ENCODE data around the gene KLHL29. TPM values are rescaled to one million over a fixed set of nuclear protein-coding genes. Genes with fewer than 3 reads are reported as not detected.
A peak's percentile ranks its signal among the peaks of the same experiment; 100 is the strongest.

Gene KLHL29
- total RNA-seq, 6 experiments from 2014 or later = 1.2 to 10.2 (median 6.4) TPM

GRCh38 chr2:23615216-23616020 lies 230.4 kb downstream of the KLHL29 start:
- Histone ChIP-seq H3K4me1 (no peaks in the 10 kb centered on the region), H3K9me3 (peaks cover 0 to 6% (median 0%) of the 10 kb centered on the region in 4 donors), H3K27me3 (no peaks in the 10 kb centered on the region), H3K36me3 (no peaks in the 10 kb centered on the region), H3K4me3 (no peak overlapping the region), H3K27ac (no peak overlapping the region)
- ATAC-seq (no peak), DNase-seq (peak in 1 of 3 donors; percentile 32)
- 59% methylated on average over 2 of the region's 20 CpGs for WGBS (ENCODE audit: insufficient coverage, low coverage, low lambda C conversion rate, missing lambda C conversion rate)
- intact Hi-C loops (cut with DNase I) = no loop called here
- TF ChIP-seq POLR2A (IDR thresholded peaks at IDR 0.05) = no peak

- peaks cover 0 to 6% (median 0%) of the 10 kb centered on the region in 4 donors for H3K9me3 ChIP-seq
- H3K4me1 ChIP-seq = no peaks in the 10 kb centered on the region
- H3K4me3 ChIP-seq = no peak overlapping the region
- H3K27ac ChIP-seq = no peak overlapping the region
- TF ChIP-seq CTCF (IDR thresholded peaks at IDR 0.05) = no peak
- TF ChIP-seq POLR2A (IDR thresholded peaks at IDR 0.05) = no peak
- WGBS (ENCODE audit: insufficient coverage, low coverage, low lambda C conversion rate, missing lambda C conversion rate) = 88% methylated on average over 9 of the region's 15 CpGs
- intact Hi-C loops (cut with DNase I) = no loop called here
- no peaks in the 10 kb centered on the region for H3K36me3 ChIP-seq
- peak in 1 of 3 donors; percentile 40 for DNase-seq
- no peak for ATAC-seq
- no peaks in the 10 kb centered on the region for H3K27me3 ChIP-seq
These were observed 231.7 kb downstream of the KLHL29 start for GRCh38 chr2:23616630-23617029.

- no peaks in the 10 kb centered on the region for H3K27me3 ChIP-seq
- ATAC-seq (peak in 1 of 4 donors; percentile 35), DNase-seq (peak in 1 of 3 donors; percentile 35)
- no peak overlapping the region for H3K27ac ChIP-seq
- H3K36me3 ChIP-seq = no peaks in the 10 kb centered on the region
- intact Hi-C loops (cut with DNase I) = no loop called here
- no peaks in the 10 kb centered on the region for H3K4me1 ChIP-seq
- TF ChIP-seq CTCF (IDR thresholded peaks at IDR 0.05) (peak in 1 of 4 donors; percentile 4), POLR2A (IDR thresholded peaks at IDR 0.05) (no peak)
- 53% methylated on average over 10 of the region's 16 CpGs for WGBS (ENCODE audit: insufficient coverage, low coverage, low lambda C conversion rate, missing lambda C conversion rate)
- no peak overlapping the region for H3K4me3 ChIP-seq
- peaks cover 0 to under 1% (median 0%) of the 10 kb centered on the region in 4 donors for H3K9me3 ChIP-seq
These were observed 232.3 kb downstream of the KLHL29 start for GRCh38 chr2:23617167-23617810.

- no peak for TF ChIP-seq CTCF (IDR thresholded peaks at IDR 0.05)
- TF ChIP-seq POLR2A (IDR thresholded peaks at IDR 0.05) = no peak
- Histone ChIP-seq H3K27me3 (no peaks in the 10 kb centered on the region), H3K36me3 (no peaks in the 10 kb centered on the region), H3K27ac (no peak overlapping the region), H3K9me3 (no peaks in the 10 kb centered on the region), H3K4me3 (no peak overlapping the region), H3K4me1 (no peaks in the 10 kb centered on the region)
- ATAC-seq = no peak
- peak in 1 of 3 donors; percentile 21 for DNase-seq
- intact Hi-C loops (cut with DNase I) = no loop called here
- WGBS (ENCODE audit: insufficient coverage, low coverage, low lambda C conversion rate, missing lambda C conversion rate) = 87% methylated on average over 15 of the region's 15 CpGs
These were observed 232.8 kb downstream of the KLHL29 start for GRCh38 chr2:23617811-23618215.

GRCh38 chr2:23618265-23618664 lies 233.3 kb downstream of the KLHL29 start:
- WGBS (ENCODE audit: insufficient coverage, low coverage, low lambda C conversion rate, missing lambda C conversion rate) = 88% methylated on average over 10 of the region's 10 CpGs
- TF ChIP-seq CTCF (IDR thresholded peaks at IDR 0.05) (no peak), POLR2A (IDR thresholded peaks at IDR 0.05) (no peak)
- Histone ChIP-seq H3K4me1 (no peaks in the 10 kb centered on the region), H3K4me3 (no peak overlapping the region), H3K27ac (no peak overlapping the region), H3K9me3 (no peaks in the 10 kb centered on the region), H3K27me3 (no peaks in the 10 kb centered on the region), H3K36me3 (no peaks in the 10 kb centered on the region)
- DNase-seq (peak in 1 of 3 donors; percentile 18), ATAC-seq (no peak)
- intact Hi-C loops (cut with DNase I) = no loop called here
